ENCODE data around the gene BARX2. TPM values are rescaled to one million over a fixed set of nuclear protein-coding genes. Genes with fewer than 3 reads are reported as not detected.

BARX2 gene
- total and polyA plus RNA-seq, 8 donors, result 1.1 to 27.7 (median 2.3) TPM; not detected in 1

DNA sequence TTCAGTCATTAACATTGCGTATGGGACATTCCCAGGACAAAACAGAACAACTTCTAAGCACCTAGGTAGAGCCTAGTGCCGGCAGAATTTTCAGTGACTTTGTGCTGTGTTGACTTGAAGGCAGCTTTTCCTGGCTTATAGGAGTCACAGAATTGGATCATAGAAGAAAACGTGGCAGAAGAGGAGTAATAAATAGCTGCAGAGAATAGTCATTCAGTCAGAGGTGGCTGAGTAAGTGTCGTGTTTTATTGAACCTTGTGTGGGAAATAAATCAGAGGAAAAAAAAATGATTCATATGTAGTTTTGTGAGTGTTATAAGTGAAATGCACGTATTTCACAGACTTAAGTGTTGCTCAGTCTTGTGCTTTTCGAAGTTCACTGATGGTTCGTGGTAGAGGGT lies 2.1 kb downstream of the BARX2 start:
- peaks cover 28 to 37% (median 35%) of the 10 kb centered on the region in 4 donors for H3K4me1 ChIP-seq
- H3K9me3 ChIP-seq, result no peaks in the 10 kb centered on the region
- no peak for TF ChIP-seq EP300 (IDR thresholded peaks at IDR 0.05)
- no peak for TF ChIP-seq POLR2A (IDR thresholded peaks at IDR 0.05)
- TF ChIP-seq, protein P1, sequence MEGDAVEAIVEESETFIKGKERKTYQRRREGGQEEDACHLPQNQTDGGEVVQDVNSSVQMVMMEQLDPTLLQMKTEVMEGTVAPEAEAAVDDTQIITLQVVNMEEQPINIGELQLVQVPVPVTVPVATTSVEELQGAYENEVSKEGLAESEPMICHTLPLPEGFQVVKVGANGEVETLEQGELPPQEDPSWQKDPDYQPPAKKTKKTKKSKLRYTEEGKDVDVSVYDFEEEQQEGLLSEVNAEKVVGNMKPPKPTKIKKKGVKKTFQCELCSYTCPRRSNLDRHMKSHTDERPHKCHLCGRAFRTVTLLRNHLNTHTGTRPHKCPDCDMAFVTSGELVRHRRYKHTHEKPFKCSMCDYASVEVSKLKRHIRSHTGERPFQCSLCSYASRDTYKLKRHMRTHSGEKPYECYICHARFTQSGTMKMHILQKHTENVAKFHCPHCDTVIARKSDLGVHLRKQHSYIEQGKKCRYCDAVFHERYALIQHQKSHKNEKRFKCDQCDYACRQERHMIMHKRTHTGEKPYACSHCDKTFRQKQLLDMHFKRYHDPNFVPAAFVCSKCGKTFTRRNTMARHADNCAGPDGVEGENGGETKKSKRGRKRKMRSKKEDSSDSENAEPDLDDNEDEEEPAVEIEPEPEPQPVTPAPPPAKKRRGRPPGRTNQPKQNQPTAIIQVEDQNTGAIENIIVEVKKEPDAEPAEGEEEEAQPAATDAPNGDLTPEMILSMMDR (IDR thresholded peaks at IDR 0.05), result no peak
- no peak for TF ChIP-seq POLR2AphosphoS5 (IDR thresholded peaks at IDR 0.05)
- no peaks in the 10 kb centered on the region for H3K36me3 ChIP-seq
- intact Hi-C loops (cut with DNase I; ENCODE audit: low total_unique reads), result no loop called here
- H3K27me3 ChIP-seq, result peaks cover 10 to 81% (median 36%) of the 10 kb centered on the region in 3 donors
- no peak overlapping the region for H3K4me3 ChIP-seq
- 75 to 91% (median 87%) methylated on average over 7 of the region's 7 CpGs for WGBS, 5 donors
- no peak for DNase-seq
- no peak overlapping the region for H3K27ac ChIP-seq

DNA sequence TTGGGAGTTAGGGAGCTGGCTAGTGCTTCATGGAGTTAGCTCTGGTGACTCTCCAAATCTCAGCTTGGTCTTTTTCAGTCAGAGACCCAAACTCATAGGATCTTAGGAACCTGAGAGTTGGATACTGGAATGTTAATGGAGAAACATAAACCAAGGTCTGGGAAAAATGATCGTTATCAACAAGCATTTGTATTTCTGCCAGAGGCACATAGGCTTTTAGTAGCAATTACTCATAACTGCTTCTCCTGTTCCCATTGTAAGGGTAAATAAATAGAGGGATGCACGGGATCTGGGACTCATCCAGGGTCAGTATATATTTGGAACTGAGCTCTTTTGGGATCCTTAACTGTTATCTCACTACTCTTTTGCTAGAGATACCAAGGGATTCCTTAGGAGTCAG lies 4.8 kb downstream of the BARX2 start:
- peaks cover 0 to 55% (median 10%) of the 10 kb centered on the region in 3 donors for H3K27me3 ChIP-seq
- H3K27ac ChIP-seq, result no peak overlapping the region
- TF ChIP-seq, protein P1 (IDR thresholded peaks at IDR 0.05), result no peak
- no peak for TF ChIP-seq EP300 (IDR thresholded peaks at IDR 0.05)
- no peak for TF ChIP-seq POLR2A (IDR thresholded peaks at IDR 0.05)
- no peak for TF ChIP-seq POLR2AphosphoS5 (IDR thresholded peaks at IDR 0.05)
- intact Hi-C loops (cut with DNase I; ENCODE audit: low total_unique reads), result no loop called here
- no peaks in the 10 kb centered on the region for H3K9me3 ChIP-seq
- no peak overlapping the region for H3K4me3 ChIP-seq
- no peaks in the 10 kb centered on the region for H3K36me3 ChIP-seq
- WGBS, 5 donors, result 34 to 47% (median 40%) methylated on average over 2 of the region's 2 CpGs
- H3K4me1 ChIP-seq, result peaks cover 3 to 10% (median 8%) of the 10 kb centered on the region in 4 donors
- no peak for DNase-seq

DNA sequence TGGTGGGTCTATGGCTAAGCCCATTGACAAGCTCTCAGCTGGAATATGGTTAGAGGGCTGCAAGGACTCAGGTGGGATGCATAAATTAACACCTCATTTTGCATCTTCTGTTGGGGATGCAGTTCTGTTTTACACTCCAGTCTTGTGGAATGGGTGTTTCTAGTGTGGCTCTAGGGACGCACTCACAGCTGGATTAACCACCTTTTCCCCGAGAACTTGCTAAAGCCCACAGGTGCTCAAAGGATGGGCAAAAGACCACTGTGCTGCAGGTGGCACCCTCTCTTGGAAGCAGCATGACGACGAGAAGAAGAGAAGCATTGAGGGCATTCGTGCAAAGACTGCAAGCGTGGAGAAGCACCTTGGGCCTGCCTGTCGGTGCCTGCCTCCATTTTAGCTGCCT lies 6.9 kb downstream of the BARX2 start:
- WGBS, 5 donors, result 85 to 95% (median 91%) methylated on average over 7 of the region's 7 CpGs
- Histone ChIP-seq H3K36me3 (no peaks in the 10 kb centered on the region), H3K4me1 (peaks cover 0 to 8% (median 3%) of the 10 kb centered on the region in 4 donors), H3K9me3 (no peaks in the 10 kb centered on the region), H3K27ac (no peak overlapping the region), H3K4me3 (no peak overlapping the region), H3K27me3 (peaks cover 0 to 40% (median 0%) of the 10 kb centered on the region in 3 donors)
- TF ChIP-seq POLR2AphosphoS5 (IDR thresholded peaks at IDR 0.05) (no peak), EP300 (IDR thresholded peaks at IDR 0.05) (no peak), POLR2A (IDR thresholded peaks at IDR 0.05) (no peak)
- TF ChIP-seq, protein P1 (IDR thresholded peaks at IDR 0.05), result no peak
- DNase-seq, result no peak
- intact Hi-C loops (cut with DNase I; ENCODE audit: low total_unique reads), result no loop called here

DNA sequence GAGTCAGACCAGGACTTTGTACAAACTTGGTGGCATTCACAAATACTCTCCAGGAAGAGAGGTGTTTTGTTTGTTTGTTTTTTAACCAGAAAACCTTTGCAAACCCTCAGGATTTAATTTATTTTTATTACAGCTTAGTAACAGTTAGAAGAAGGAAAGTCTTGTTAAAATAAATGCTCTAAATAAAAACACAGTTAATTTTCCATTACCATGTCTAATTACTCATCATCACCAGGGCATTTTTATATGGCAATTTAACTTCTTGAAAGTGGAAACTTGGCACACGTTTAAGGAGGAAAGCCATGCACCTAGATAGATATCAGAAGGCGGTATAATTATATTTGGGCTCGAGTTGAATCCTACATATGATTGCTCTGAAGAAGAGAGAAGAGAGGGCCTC lies 7.4 kb downstream of the BARX2 start:
- H3K27me3 ChIP-seq, result peaks cover 0 to 35% (median 0%) of the 10 kb centered on the region in 3 donors
- H3K36me3 ChIP-seq, result no peaks in the 10 kb centered on the region
- no peak overlapping the region for H3K27ac ChIP-seq
- DNase-seq, result no peak
- TF ChIP-seq, protein P1 (IDR thresholded peaks at IDR 0.05), result no peak
- no peak for TF ChIP-seq EP300 (IDR thresholded peaks at IDR 0.05)
- no peak for TF ChIP-seq POLR2A (IDR thresholded peaks at IDR 0.05)
- TF ChIP-seq POLR2AphosphoS5 (IDR thresholded peaks at IDR 0.05), result no peak
- no peaks in the 10 kb centered on the region for H3K9me3 ChIP-seq
- no peak overlapping the region for H3K4me3 ChIP-seq
- 62 to 76% (median 70%) methylated on average over 3 of the region's 3 CpGs for WGBS, 5 donors
- intact Hi-C loops (cut with DNase I; ENCODE audit: low total_unique reads), result no loop called here
- peaks cover 0 to 8% (median 3%) of the 10 kb centered on the region in 4 donors for H3K4me1 ChIP-seq

Measured in stomach (tissue), 9 donors.